Measurements from ENCODE around the gene SSR1. TPM values are rescaled to one million over a fixed set of nuclear protein-coding genes. Genes with fewer than 3 reads are reported as not detected.

Gene SSR1
- total and polyA plus RNA-seq, 2 experiments from 2014 or later: 65.3 to 70.2 TPM

GRCh38 chr6:7269816-7270215 is 43.2 kb downstream of the SSR1 start (continued):
- TF ChIP-seq EZH2 (IDR thresholded peaks at IDR 0.05; ENCODE audit: low read depth, unreplicated experiment): no peak

GRCh38 chr6:7268816-7269555 is 44.0 kb downstream of the SSR1 start:
- H3K27ac Mint-ChIP-seq: no peak overlapping the region
- TF ChIP-seq NANOG (IDR thresholded peaks at IDR 0.05; ENCODE audit: borderline replicate concordance) (no peak), CREB1 (CRISPR knock-in tag; IDR thresholded peaks at IDR 0.05; ENCODE audit: low read depth) (no peak), JUNB (IDR thresholded peaks at IDR 0.05; ENCODE audit: unreplicated experiment) (no peak), POLR2AphosphoS5 (IDR thresholded peaks at IDR 0.05; ENCODE audit: low read depth) (no peak), ETS1 (IDR thresholded peaks at IDR 0.05) (no peak), EZH2phosphoT487 (IDR thresholded peaks at IDR 0.05; ENCODE audit: unreplicated experiment) (no peak), ZNF462 (CRISPR knock-in tag; IDR thresholded peaks at IDR 0.05) (no peak), STAT1 (IDR thresholded peaks at IDR 0.05; ENCODE audit: unreplicated experiment) (no peak), ZNF331 (CRISPR knock-in tag; IDR thresholded peaks at IDR 0.05; ENCODE audit: low read depth) (no peak), ZNF114 (CRISPR knock-in tag; IDR thresholded peaks at IDR 0.05) (no peak), EZH2 (IDR thresholded peaks at IDR 0.05; ENCODE audit: low read depth, unreplicated experiment) (no peak), REST (IDR thresholded peaks at IDR 0.05; ENCODE audit: unreplicated experiment) (no peak)

More at GRCh38 chr6:7268816-7269555, 44.0 kb downstream of the SSR1 start:
- Histone ChIP-seq H3K4me1 (ENCODE audit: insufficient read depth) (no peaks in the 10 kb centered on the region), H3F3A (replicated peaks; ENCODE audit: low read depth) (no peaks in the 10 kb centered on the region), H3K4me2 (no peak overlapping the region), H3K27me3 (ENCODE audit: insufficient read depth) (no peaks in the 10 kb centered on the region), H3K9me2 (ENCODE audit: insufficient read depth) (no peaks in the 10 kb centered on the region), H3K27ac (ENCODE audit: low read depth) (no peak overlapping the region), H2AFZ (0 out of 2 replicates have a peak overlapping the region, but pooled peaks have one; percentile 3), H4K20me1 (replicated peaks; ENCODE audit: insufficient read depth) (no peaks in the 10 kb centered on the region), H3K79me2 (replicated peaks; ENCODE audit: insufficient read depth) (no peaks in the 10 kb centered on the region), H3K4me3 (no peak overlapping the region), H3K36me3 (ENCODE audit: insufficient read depth) (no peaks in the 10 kb centered on the region)
- Mint-ChIP-seq H3K36me3 (ENCODE audit: low read depth) (no peaks in the 10 kb centered on the region), H3K4me3 (no peak overlapping the region), H3K27me3 (ENCODE audit: insufficient read depth, low read depth, poor library complexity) (peaks cover 2% of the 10 kb centered on the region), H3K9me3 (no peaks in the 10 kb centered on the region), H3K4me1 (0 out of 3 replicates have a peak, but pooled peaks cover 3% of the 10 kb centered on the region)
- DNase-seq (ENCODE audit: low spot score) (no peak), ATAC-seq (no peak)
